ENCODE measurements around the gene EZH2.

The EZH2 gene

GRCh38 chr7:148921806-148922205, 37.7 kb upstream of the EZH2 start:
- TF ChIP-seq CTCF (conservative IDR thresholded peaks at IDR 0.05; ENCODE audit: low read length): no peak
- no peak for DNase-seq (ENCODE audit: low read depth)

GRCh38 chr7:148921189-148921588, 37.1 kb upstream of the EZH2 start:
- no peak for TF ChIP-seq CTCF (conservative IDR thresholded peaks at IDR 0.05; ENCODE audit: low read length)

More at GRCh38 chr7:148921806-148922205, 37.7 kb upstream of the EZH2 start:
- no peak overlapping the region for H3K4me3 ChIP-seq (ENCODE audit: low read length)

GRCh38 chr7:148919859-148920258, 35.8 kb upstream of the EZH2 start:
- no peak for DNase-seq (ENCODE audit: low read depth)
- H3K4me3 ChIP-seq (ENCODE audit: low read length): no peak overlapping the region
- no peak for TF ChIP-seq CTCF (conservative IDR thresholded peaks at IDR 0.05; ENCODE audit: low read length)

More at GRCh38 chr7:148921189-148921588, 37.1 kb upstream of the EZH2 start:
- no peak overlapping the region for H3K4me3 ChIP-seq (ENCODE audit: low read length)
- DNase-seq (ENCODE audit: low read depth): no peak

- H3K4me3 ChIP-seq (ENCODE audit: low read length): no peak overlapping the region
- TF ChIP-seq CTCF (conservative IDR thresholded peaks at IDR 0.05; ENCODE audit: low read length): no peak
- no peak for DNase-seq (ENCODE audit: low read depth)
Measured at GRCh38 chr7:148918058-148918596, 34.0 kb upstream of the EZH2 start.

GRCh38 chr7:148916186-148916585, 32.1 kb upstream of the EZH2 start:
- no peak overlapping the region for H3K4me3 ChIP-seq (ENCODE audit: low read length)
- TF ChIP-seq CTCF (conservative IDR thresholded peaks at IDR 0.05; ENCODE audit: low read length): no peak
- DNase-seq (ENCODE audit: low read depth): peak; percentile 86

- no peak for TF ChIP-seq CTCF (conservative IDR thresholded peaks at IDR 0.05; ENCODE audit: low read length)
- no peak for DNase-seq (ENCODE audit: low read depth)
- no peak overlapping the region for H3K4me3 ChIP-seq (ENCODE audit: low read length)
Measured at GRCh38 chr7:148915211-148915610, 31.1 kb upstream of the EZH2 start.

- no peak overlapping the region for H3K4me3 ChIP-seq (ENCODE audit: low read length)
- no peak for TF ChIP-seq CTCF (conservative IDR thresholded peaks at IDR 0.05; ENCODE audit: low read length)
- peak; percentile 33 for DNase-seq (ENCODE audit: low read depth)
Measured at GRCh38 chr7:148914208-148914777, 30.2 kb upstream of the EZH2 start.

All from AG10803 (cell line).